Heart right ventricle (tissue), 16 donors: ENCODE measurements around the gene SPARCL1. TPM values are rescaled to one million over a fixed set of nuclear protein-coding genes. Genes with fewer than 3 reads are reported as not detected.

ENCODE experiments used
- ATAC-seq, 8 donors: fragments of 200-7000 bp; cut with Tn5 transposase; one replicate each; pipeline ENCODE4 v1.9.1; 2020; ENCODE audit warnings: mild to moderate bottlenecking in 8 of 8, moderate library complexity in 8 of 8, moderate number of reproducible peaks in 1 of 8
- DNase-seq, 2 donors: peaks; one replicate each; pipeline ENCODE4 v3.0.0-alpha.2; 2020
- H3K27ac ChIP-seq, 10 donors: fragments of 200-600 bp; sonication (generic) in 2 of 10; one replicate each; pipeline versions ENCODE4 v1.5.0 to v1.8.0; 2020 to 2022; ENCODE audit warnings: mild to moderate bottlenecking in 3 of 10
- H3K27me3 ChIP-seq, 7 donors: fragments of 200-600 bp; one replicate each; pipeline ENCODE4 v1.8.0; 2021 to 2022; ENCODE audit warnings: mild to moderate bottlenecking in 2 of 7
- H3K36me3 ChIP-seq, 9 donors: fragments of 200-600 bp; sonication (generic) in 1 of 9; one replicate each; pipeline versions ENCODE4 v1.5.0 to v1.8.0; 2020 to 2022; ENCODE audit warnings: mild to moderate bottlenecking in 2 of 9
- H3K4me1 ChIP-seq, 9 donors: fragments of 200-600 bp; sonication (generic) in 1 of 9; one replicate each; pipeline versions ENCODE4 v1.5.0 to v1.8.0; 2020 to 2022; ENCODE audit warnings: mild to moderate bottlenecking in 4 of 9
- H3K4me3 ChIP-seq, 10 donors: fragments of 200-600 bp; sonication (generic) in 2 of 10; one replicate each; pipeline versions ENCODE4 v1.5.0 to v1.8.0; 2020 to 2022; ENCODE audit warnings: mild to moderate bottlenecking in 7 of 10, moderate library complexity in 2 of 10
- H3K9me3 ChIP-seq, 11 donors: fragments of 200-600 bp in 10 of 11; sonication (generic) in 2 of 11; one replicate each; pipeline versions ENCODE4 v1.5.0 to v1.8.0; 2013 to 2022; ENCODE audit warnings: mild to moderate bottlenecking in 2 of 11, control low read depth in 1 of 11, moderate library complexity in 1 of 11
- CTCF ChIP-seq, 9 donors: fragments of 200-600 bp; sonication (generic) in 2 of 9; IDR thresholded peaks; one replicate each; pipeline versions ENCODE4 v1.5.0 to v1.8.0; 2021 to 2022; ENCODE audit warnings: antibody characterized with exemption in 9 of 9, mild to moderate bottlenecking in 5 of 9, moderate library complexity in 1 of 9
- WGBS, 2 donors: extraction: QIAGEN DNeasy Blood & Tissue Kit; methylation state at CpG; one replicate each; pipeline ENCODE4 v1.1.7; 2013; ENCODE audit warnings: inconsistent platforms in 1 of 2; 5-methylcytosine and 5-hydroxymethylcytosine counted together
- intact Hi-C, 10 donors: fragments of 100-400 bp; cut with DNase I; formaldehyde crosslinking; loops; one replicate each; pipeline versions ENCODE4 v1.11.1 to v1.14.2; 2022
- polyA plus RNA-seq, 2 donors: library from polyadenylated mRNA; stranded (reverse); fragments of 200-250 nt; gene quantifications; one replicate each; pipeline ENCODE4 v1.2.3, GENCODE V29; 2013
- total RNA-seq, 10 donors: library from RNA; stranded (reverse); fragmentation: NEBNext Ultra II Directional in 3 of 10; extraction: Animal tissue kit (Norgen Biotek cat#: 25700) in 3 of 10; gene quantifications; one replicate each; pipeline versions ENCODE4 v1.2.1 to v1.2.4, GENCODE V29; 2021 to 2023
- donor health status: Arrhythmogenic right ventricular cardiomyopathy.
- donor health status: ischemic (EF 13 %, LVEDD 7.1; RV severe dilation, severe dysfunction).
- donor health status: healthy with polysubstance abuse.
- donor health status: DM: no; HTN: yes; CAD: no.
- donor health status: DM: no; HTN: no; CAD: no.
- donor health status: ischemic (EF 25% LVEDD 6.9; RV normal size, moderate dysfunction).
- donor health status: ischemic (EF 25% LVEDD 5.7; RV mildly dilated, moderate dysfunction).
- donor health status: healthy.
- donor health status: DM: yes; HTN: yes; CAD: no.
- donor health status: Ischemic cardiomyopathy.
- donor health status: ischemic (EF 35%, LVEDD 5.7; RV mildly dilated, moderate dysfunction).
- donor health status: nonischemic (EF 11% LVEDD 7.7; RV severe dilation, severe dysfunction).
- donor health status: DM: yes; HTN: yes; CAD: no.
- donor health status: PGD.
- donor health status: ischemic (EF 29% LVEDD 5.4; RV normal size, mild dysfunction).
- donor health status: nonischemic (EF 23%, LVEDD 6.1; RV moderate dilation, normal function).

The SPARCL1 gene
- total and polyA plus RNA-seq, 12 donors, result 131 to 553 (median 232) TPM

GRCh38 chr4:87521319-87521718 lies 7.9 kb downstream of the SPARCL1 start:
- Histone ChIP-seq H3K9me3 (peaks cover 0 to 16% (median 0%) of the 10 kb centered on the region in 11 donors), H3K4me3 (peak overlapping the region in 4 of 10 donors; percentile 4 to 19 (median 13)), H3K27me3 (no peaks in the 10 kb centered on the region), H3K36me3 (peaks cover 0 to 25% (median 7%) of the 10 kb centered on the region in 9 donors), H3K4me1 (peaks cover 11 to 96% (median 72%) of the 10 kb centered on the region in 9 donors), H3K27ac (peak overlapping the region; percentile 69 to 93 (median 84))
- no peak for ATAC-seq
- DNase-seq, result no peak
- intact Hi-C loops, result loop anchor here in 2 of 10 donors (5.0 kb wide), 2 partner anchors 34 to 1091 kb away; no protein-coding TSS in a partner anchor
- WGBS, 2 donors, result 48 to 71% methylated on average over 1 of the region's 1 CpG
- no peak for TF ChIP-seq CTCF (IDR thresholded peaks at IDR 0.05)

- Histone ChIP-seq H3K27ac (peak overlapping the region in 8 of 10 donors; percentile 18 to 93 (median 42)), H3K4me1 (peaks cover 4 to 97% (median 74%) of the 10 kb centered on the region in 9 donors), H3K27me3 (no peaks in the 10 kb centered on the region), H3K4me3 (no peak overlapping the region), H3K9me3 (no peaks in the 10 kb centered on the region), H3K36me3 (peaks cover 0 to 13% (median 0%) of the 10 kb centered on the region in 9 donors)
- 77 to 90% methylated on average over 2 of the region's 2 CpGs for WGBS, 2 donors
- TF ChIP-seq CTCF (IDR thresholded peaks at IDR 0.05), result no peak
- ATAC-seq, result no peak
- no peak for DNase-seq
- intact Hi-C loops, result no loop called here
These were observed 11.6 kb downstream of the SPARCL1 start for GRCh38 chr4:87517621-87518020.

GRCh38 chr4:87516683-87517082 lies 12.5 kb downstream of the SPARCL1 start:
- peak in 1 of 8 donors; percentile 31 for ATAC-seq
- Histone ChIP-seq H3K4me1 (peaks cover 4 to 99% (median 77%) of the 10 kb centered on the region in 9 donors), H3K4me3 (no peak overlapping the region), H3K9me3 (no peaks in the 10 kb centered on the region), H3K27ac (peak overlapping the region in 6 of 10 donors; percentile 4 to 93 (median 69)), H3K36me3 (peaks cover 0 to 14% (median 0%) of the 10 kb centered on the region in 9 donors), H3K27me3 (no peaks in the 10 kb centered on the region)
- intact Hi-C loops, result no loop called here
- no peak for TF ChIP-seq CTCF (IDR thresholded peaks at IDR 0.05)
- no peak for DNase-seq
- 76 to 79% methylated on average over 3 of the region's 3 CpGs for WGBS, 2 donors

- DNase-seq (no peak), ATAC-seq (peak in 2 of 8 donors; percentile 24 to 37)
- 49 to 60% methylated on average over 1 of the region's 1 CpG for WGBS, 2 donors
- Histone ChIP-seq H3K27ac (peak overlapping the region in 5 of 10 donors; percentile 10 to 93 (median 48)), H3K4me3 (no peak overlapping the region), H3K4me1 (peaks cover 6 to 96% (median 52%) of the 10 kb centered on the region in 9 donors), H3K36me3 (peaks cover 0 to 54% (median 11%) of the 10 kb centered on the region in 9 donors), H3K9me3 (no peaks in the 10 kb centered on the region), H3K27me3 (no peaks in the 10 kb centered on the region)
- no peak for TF ChIP-seq CTCF (IDR thresholded peaks at IDR 0.05)
- intact Hi-C loops, result no loop called here
These were observed 16.8 kb downstream of the SPARCL1 start for GRCh38 chr4:87512400-87512799.
